ENCODE measurements around the gene CRACR2A.

GRCh38 chr12:3604748-3605586, 147.9 kb downstream of the CRACR2A start:
- TF ChIP-seq POLR2A (IDR thresholded peaks at IDR 0.05; ENCODE audit: low read depth, low read length) (no peak), CTCF (conservative IDR thresholded peaks at IDR 0.05; ENCODE audit: low read depth, low read length) (no peak), MXI1 (IDR thresholded peaks at IDR 0.05; ENCODE audit: borderline replicate concordance, low read depth, low read length) (no peak)

All from IMR-90 (cell line).